NB4 (cell line): ENCODE data around the gene HOXB6.

Source experiments
- DNase-seq: peaks from one replicate; pipeline ENCODE4 v3.0.0; 2010; ENCODE audit warnings: low read depth
- H3K4me3 ChIP-seq: one replicate; pipeline ENCODE4 v1.5.1; 2011; ENCODE audit warnings: mild to moderate bottlenecking, low read depth, low read length, moderate library complexity
- MYC ChIP-seq: IDR thresholded peaks from 2 replicates; pipeline ENCODE4 v1.6.1; 2011; ENCODE audit warnings: low read depth, low read length
- POLR2A ChIP-seq: IDR thresholded peaks from 2 replicates; pipeline ENCODE4 v1.6.1; 2011; ENCODE audit warnings: mild to moderate bottlenecking; ENCODE audit not compliant: insufficient read length; ENCODE audit errors: extremely low read depth
- TF ChIP-seq, protein P1 (sequence below): IDR thresholded peaks from 2 replicates; pipeline ENCODE4 v1.6.1; 2011; ENCODE audit warnings: low read depth, low read length
- TF ChIP-seq, protein P2 (sequence below): IDR thresholded peaks from one replicate; pipeline ENCODE4 v1.5.1; 2012; ENCODE audit warnings: low read depth, low read length

Gene HOXB6

DNA sequence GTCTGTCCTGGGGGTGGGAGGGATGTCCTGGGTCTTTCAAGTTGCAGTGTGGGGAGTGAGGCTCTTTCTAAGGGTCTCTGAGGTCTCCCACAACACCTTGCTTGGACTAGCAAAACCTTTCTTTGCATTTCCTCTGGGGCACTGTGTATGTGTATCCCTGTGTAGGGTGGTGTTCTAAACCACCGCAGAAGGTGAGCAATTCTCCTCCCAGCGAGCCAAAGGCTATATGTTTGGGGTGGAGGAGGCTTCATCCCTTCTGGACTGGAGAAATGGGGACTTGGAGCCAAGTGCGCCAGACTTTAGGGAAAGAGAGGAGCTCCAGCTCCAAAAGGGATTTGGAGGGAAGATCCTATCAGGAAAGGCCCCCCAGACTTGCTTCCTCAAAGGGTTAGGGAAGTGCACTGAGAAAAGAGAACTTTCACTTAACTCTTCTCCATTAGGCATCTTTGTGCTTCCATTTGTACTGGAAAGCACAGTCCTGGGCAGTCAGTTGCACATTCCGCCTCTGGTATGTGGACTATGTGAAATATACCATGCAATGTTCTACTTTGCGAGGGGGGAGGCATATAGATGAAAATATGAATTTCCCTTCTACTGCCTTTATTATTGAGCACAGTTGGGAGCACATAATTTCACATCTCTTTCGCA lies 40.2 kb upstream of the HOXB6 start:
- H3K4me3 ChIP-seq, result no peak overlapping the region
- TF ChIP-seq POLR2A (no peak), MYC (no peak)
- TF ChIP-seq, protein P1, sequence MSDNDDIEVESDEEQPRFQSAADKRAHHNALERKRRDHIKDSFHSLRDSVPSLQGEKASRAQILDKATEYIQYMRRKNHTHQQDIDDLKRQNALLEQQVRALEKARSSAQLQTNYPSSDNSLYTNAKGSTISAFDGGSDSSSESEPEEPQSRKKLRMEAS, result no peak
- TF ChIP-seq, protein P2, sequence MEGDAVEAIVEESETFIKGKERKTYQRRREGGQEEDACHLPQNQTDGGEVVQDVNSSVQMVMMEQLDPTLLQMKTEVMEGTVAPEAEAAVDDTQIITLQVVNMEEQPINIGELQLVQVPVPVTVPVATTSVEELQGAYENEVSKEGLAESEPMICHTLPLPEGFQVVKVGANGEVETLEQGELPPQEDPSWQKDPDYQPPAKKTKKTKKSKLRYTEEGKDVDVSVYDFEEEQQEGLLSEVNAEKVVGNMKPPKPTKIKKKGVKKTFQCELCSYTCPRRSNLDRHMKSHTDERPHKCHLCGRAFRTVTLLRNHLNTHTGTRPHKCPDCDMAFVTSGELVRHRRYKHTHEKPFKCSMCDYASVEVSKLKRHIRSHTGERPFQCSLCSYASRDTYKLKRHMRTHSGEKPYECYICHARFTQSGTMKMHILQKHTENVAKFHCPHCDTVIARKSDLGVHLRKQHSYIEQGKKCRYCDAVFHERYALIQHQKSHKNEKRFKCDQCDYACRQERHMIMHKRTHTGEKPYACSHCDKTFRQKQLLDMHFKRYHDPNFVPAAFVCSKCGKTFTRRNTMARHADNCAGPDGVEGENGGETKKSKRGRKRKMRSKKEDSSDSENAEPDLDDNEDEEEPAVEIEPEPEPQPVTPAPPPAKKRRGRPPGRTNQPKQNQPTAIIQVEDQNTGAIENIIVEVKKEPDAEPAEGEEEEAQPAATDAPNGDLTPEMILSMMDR, result no peak
- no peak for DNase-seq

DNA sequence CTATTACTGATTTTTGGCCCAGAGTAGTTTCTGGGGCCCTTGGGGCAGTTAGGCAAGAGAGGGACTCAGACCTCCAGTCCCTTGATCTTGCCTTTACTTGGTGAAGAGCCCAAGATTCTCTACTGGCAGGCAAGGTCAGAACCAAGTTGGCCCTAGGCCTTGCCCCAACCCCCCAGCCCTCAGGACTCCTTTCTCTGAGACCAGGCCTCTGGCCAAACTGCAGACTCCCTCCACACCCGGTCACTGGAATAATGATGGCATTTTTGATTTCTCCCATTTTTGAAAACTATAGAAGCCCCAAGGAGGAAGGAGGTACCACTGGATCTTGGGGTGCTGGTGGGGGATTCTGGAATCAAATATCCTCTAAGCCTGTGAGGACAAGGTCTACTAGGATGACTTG lies 39.4 kb upstream of the HOXB6 start:
- H3K4me3 ChIP-seq, result no peak overlapping the region
- no peak for DNase-seq
- TF ChIP-seq, protein P2, result no peak
- TF ChIP-seq, protein P1, result no peak
- no peak for TF ChIP-seq POLR2A
- no peak for TF ChIP-seq MYC

DNA sequence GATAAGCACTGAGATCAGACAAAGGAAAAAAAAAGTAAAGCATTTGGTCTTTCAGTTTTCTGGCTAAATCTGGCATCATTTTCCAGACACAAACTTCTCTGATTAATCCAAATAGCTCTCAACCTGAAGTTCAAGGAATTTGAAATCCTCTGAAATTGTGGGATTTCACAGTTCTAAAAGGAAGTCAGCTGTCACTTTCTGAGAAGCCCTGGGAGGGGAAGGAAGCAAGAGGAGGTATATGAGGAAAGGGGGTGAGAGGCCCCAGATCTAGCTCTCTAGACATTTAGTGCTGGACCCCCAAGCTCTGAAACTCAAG lies 38.9 kb upstream of the HOXB6 start:
- TF ChIP-seq MYC, result no peak
- TF ChIP-seq, protein P1, result no peak
- no peak for TF ChIP-seq POLR2A
- TF ChIP-seq, protein P2, result no peak
- no peak for DNase-seq
- H3K4me3 ChIP-seq, result no peak overlapping the region

DNA sequence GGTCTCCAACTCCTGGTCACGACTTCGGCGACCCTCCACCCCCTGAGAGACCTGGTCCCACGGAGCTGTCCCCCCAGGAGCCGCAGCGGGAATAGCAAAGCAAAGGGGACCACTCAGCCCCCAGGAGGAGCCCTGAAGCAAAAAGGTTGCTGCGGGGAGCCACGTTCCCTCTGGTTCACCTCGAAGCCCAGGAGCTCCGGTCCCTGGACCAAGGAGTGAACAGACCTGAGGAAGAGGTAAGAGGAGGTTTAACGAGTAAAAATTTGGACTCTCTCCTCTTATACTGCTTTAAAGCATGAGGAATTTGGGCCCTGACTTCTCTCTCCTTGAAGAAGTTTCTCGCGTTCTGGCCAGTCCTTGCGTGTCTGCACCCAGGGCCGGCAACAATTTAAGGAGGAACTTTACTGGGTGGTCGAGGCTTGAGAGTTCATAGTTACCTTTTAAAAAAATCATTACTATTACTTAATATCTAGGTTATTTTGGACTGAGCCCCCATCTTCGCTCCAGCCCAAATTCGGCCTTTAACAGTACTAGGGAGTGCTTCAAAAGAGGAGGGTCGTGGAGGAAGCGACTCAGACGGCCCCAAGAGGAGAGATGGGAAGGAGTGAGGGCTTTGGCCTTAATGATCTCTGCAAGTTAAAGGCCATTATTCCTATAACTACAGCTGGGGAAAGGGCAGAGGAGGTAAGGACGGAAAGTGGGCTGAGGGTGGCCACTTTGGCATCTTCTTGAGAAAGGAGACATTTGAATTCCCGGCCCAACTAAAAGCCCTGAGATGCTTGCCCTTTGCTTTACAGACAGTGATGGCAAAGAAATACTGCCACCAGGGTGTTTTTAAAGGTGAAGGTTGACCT lies 38.3 kb upstream of the HOXB6 start:
- H3K4me3 ChIP-seq, result no peak overlapping the region

DNA sequence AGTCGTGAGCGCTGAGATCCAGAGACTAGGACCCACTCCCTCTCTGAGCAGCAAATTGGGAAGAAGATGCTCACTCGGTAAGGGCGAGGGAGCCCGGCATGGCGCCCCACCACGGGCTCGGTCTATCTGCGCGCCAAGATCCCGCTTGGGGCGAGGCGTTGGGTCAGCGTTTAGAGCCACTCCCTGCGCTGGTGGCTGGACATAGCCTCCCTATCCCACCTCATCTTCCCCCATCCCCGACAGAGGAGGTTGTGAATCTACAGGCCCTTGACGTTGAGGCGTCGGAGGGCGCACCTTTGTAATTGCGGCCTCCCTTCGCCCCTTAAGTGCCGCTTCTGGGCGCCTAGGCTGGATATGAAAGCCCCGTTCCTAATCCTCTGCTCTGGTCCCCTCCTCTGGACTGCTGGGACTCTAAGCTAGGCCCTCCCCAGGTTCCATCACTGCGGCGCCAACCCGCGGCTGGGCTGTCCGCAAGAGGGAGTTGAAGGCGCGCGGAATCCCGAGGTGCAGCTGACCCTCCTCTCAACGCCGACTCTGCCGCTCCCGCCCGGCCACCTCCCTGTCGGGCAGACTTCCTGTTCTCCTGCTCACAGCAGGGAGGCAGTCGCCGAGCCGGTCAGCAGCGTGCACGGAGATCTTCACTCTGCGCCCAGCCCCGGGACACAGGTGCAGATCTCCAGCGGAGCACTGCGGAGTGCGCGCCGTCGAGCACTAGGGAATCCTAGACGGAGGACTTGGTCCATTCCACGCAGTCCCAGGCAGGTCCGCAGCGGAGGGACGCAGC lies 37.5 kb upstream of the HOXB6 start:
- H3K4me3 ChIP-seq, result no peak overlapping the region
- TF ChIP-seq, protein P2, result no peak
- TF ChIP-seq MYC (no peak), POLR2A (no peak)
- TF ChIP-seq, protein P1, result no peak
- DNase-seq, result no peak

More for the DNA sequence above, 38.3 kb upstream of the HOXB6 start:
- DNase-seq, result no peak
- TF ChIP-seq, protein P2, result no peak
- TF ChIP-seq POLR2A (no peak), MYC (no peak)
- TF ChIP-seq, protein P1, result no peak
